Measurements from ENCODE around the gene CCDC89.

GRCh38 chr11:85717429-85717828 is 31.4 kb upstream of the CCDC89 start:
- no peak for TF ChIP-seq CTCF (IDR thresholded peaks at IDR 0.05)
- TF ChIP-seq POLR2AphosphoS5 (IDR thresholded peaks at IDR 0.05), result no peak
- TF ChIP-seq POLR2A (IDR thresholded peaks at IDR 0.05), result no peak
